Mesendoderm (in vitro differentiated cells): ENCODE results near the gene EPN1.

ENCODE experiments used
- DNase-seq: peaks from one replicate; pipeline ENCODE4 v3.0.0; 2013
- H2AK5ac ChIP-seq: 2 replicates; pipeline ENCODE4 v1.6.1; 2013; ENCODE audit warnings: low read length, inconsistent platforms
- H2BK120ac ChIP-seq: 2 replicates; pipeline ENCODE4 v1.6.1; 2013; ENCODE audit warnings: low read depth, mild to moderate bottlenecking, low read length, moderate library complexity, mixed read lengths
- H2BK15ac ChIP-seq: replicated peaks from 2 replicates; pipeline ENCODE4 v1.6.1; 2013; ENCODE audit warnings: low read depth, mild to moderate bottlenecking, moderate library complexity
- H2BK5ac ChIP-seq: 2 replicates; pipeline ENCODE4 v1.6.1; 2013; ENCODE audit warnings: low read length, inconsistent platforms
- H3K18ac ChIP-seq: 2 replicates; pipeline ENCODE4 v1.6.1; 2013; ENCODE audit warnings: mild to moderate bottlenecking, low read length, mixed read lengths
- H3K23ac ChIP-seq: one replicate; pipeline ENCODE4 v1.6.1; 2013; ENCODE audit warnings: low read length
- H3K27ac ChIP-seq: 2 replicates; pipeline ENCODE4 v1.5.1; 2013; ENCODE audit warnings: low read depth, mild to moderate bottlenecking, inconsistent platforms, low read length, moderate library complexity
- H3K27me3 ChIP-seq: 2 replicates; pipeline ENCODE4 v1.6.1; 2013; ENCODE audit warnings: low read length, control low read depth, mild to moderate bottlenecking, inconsistent platforms; ENCODE audit not compliant: insufficient read depth, poor library complexity
- H3K36me3 ChIP-seq: 2 replicates; pipeline ENCODE4 v1.6.1; 2013; ENCODE audit warnings: low read length, inconsistent platforms; ENCODE audit not compliant: control insufficient read depth, insufficient read depth
- H3K4ac ChIP-seq: one replicate; pipeline ENCODE4 v1.6.1; 2013; ENCODE audit warnings: low read depth, mild to moderate bottlenecking, low read length, moderate library complexity
- H3K4me1 ChIP-seq: 2 replicates; pipeline ENCODE4 v1.6.1; 2013; ENCODE audit warnings: low read depth, low read length, inconsistent platforms; ENCODE audit not compliant: control insufficient read depth
- H3K4me2 ChIP-seq: 2 replicates; pipeline ENCODE4 v1.6.1; 2013; ENCODE audit warnings: low read length
- H3K4me3 ChIP-seq: 2 replicates; pipeline ENCODE4 v1.5.1; 2013; ENCODE audit warnings: mild to moderate bottlenecking, low read length
- H3K56ac ChIP-seq: one replicate; pipeline ENCODE4 v1.6.1; 2013; ENCODE audit warnings: low read length
- H3K79me1 ChIP-seq: 2 replicates; pipeline ENCODE4 v1.6.1; 2013; ENCODE audit warnings: low read length, inconsistent platforms
- H3K79me2 ChIP-seq: 2 replicates; pipeline ENCODE4 v1.6.1; 2013; ENCODE audit warnings: mild to moderate bottlenecking, low read length; ENCODE audit not compliant: control insufficient read depth, insufficient read depth
- H3K9ac ChIP-seq: 2 replicates; pipeline ENCODE4 v1.6.1; 2013; ENCODE audit warnings: low read length, inconsistent platforms
- H4K5ac ChIP-seq: one replicate; pipeline ENCODE4 v1.6.1; 2013; ENCODE audit warnings: low read length
- H4K8ac ChIP-seq: one replicate; pipeline ENCODE4 v1.6.1; 2013; ENCODE audit warnings: low read depth, mild to moderate bottlenecking, control low read depth, low read length, moderate library complexity
- WGBS: extraction: QIAGEN DNeasy Blood & Tissue Kit; methylation state at CpG from one replicate; pipeline ENCODE4 v1.1.7; 2013; ENCODE audit warnings: low lambda C conversion rate, missing lambda C conversion rate; ENCODE audit not compliant: insufficient coverage; ENCODE audit errors: extremely low coverage; 5-methylcytosine and 5-hydroxymethylcytosine counted together

EPN1 gene

DNA sequence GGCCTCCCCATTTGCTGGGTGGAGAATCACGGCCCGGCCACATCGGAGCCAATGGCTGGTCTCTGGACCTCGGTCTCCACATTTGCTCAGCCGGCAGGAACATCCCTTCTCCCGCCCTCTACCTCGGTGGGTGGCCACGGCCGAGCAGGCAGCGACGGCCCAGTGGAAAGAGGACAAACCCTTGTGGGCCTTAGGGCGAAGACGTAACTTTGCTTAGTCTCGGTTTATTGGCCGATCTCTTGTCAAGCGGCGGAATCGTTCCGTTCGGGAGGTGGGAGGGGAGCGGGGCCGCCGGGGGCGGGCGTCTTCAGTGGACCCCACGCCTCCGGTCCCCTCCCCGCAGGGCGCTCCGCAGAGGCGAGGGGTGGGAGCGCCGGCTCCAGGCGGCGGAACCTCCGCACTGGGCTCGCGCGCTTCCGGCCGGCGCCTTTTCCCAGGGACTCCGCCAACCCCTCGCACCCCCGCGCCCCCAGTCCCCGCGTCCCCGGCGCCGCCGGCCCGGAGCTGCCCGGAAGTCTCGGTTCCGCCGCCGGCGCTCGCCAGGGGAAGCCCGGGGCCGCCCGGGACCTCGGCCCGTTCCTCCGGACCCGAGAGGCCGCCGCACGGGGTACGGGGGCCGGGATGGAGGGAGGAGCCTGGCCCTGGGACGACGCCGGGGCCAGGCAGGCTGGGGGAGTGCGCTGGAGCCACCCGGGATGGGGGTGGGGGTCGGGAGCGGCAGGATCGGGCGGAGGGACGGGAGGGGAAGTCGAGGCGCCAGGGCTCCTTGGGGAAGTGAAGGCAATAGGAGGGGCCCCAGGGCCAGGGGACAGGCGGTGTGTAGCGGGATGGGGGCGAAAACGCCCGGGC is 34.2 kb upstream of the EPN1 start, which contains the start of gene ZNF580:
TSS of gene ZNF580 (plus strand) at position 426 of the 849 bp plus-strand sequence. CDS start 1,507 bp downstream, outside the sequence.
- peak within 1 kb of the TSS; percentile 89 for H3K4ac ChIP-seq
- H2BK15ac ChIP-seq = no peak within 1 kb of the TSS
- H3K79me1 ChIP-seq = peaks cover 19% of the 10 kb centered on the region
- H3K27me3 ChIP-seq = no peaks in the 10 kb centered on the region
- peak within 1 kb of the TSS; percentile 95 for H3K18ac ChIP-seq
- H3K4me3 ChIP-seq = peak within 1 kb of the TSS; percentile 74
- peaks cover 7% of the 10 kb centered on the region for H3K36me3 ChIP-seq
- no peak within 1 kb of the TSS for H4K8ac ChIP-seq
- DNase-seq = peak; percentile 82
- H3K79me2 ChIP-seq = peaks cover 27% of the 10 kb centered on the region
- no CpG with 5 or more reads among the region's 89 CpGs for whole genome bisulfite sequencing
- H3K9ac ChIP-seq = peak within 1 kb of the TSS; percentile 99
- H3K4me2 ChIP-seq = peak within 1 kb of the TSS; percentile 85
- H3K27ac ChIP-seq = peak within 1 kb of the TSS; percentile 85
- no peak within 1 kb of the TSS for H2BK120ac ChIP-seq
- H3K4me1 ChIP-seq = peaks cover 4% of the 10 kb centered on the region
- peak within 1 kb of the TSS; percentile 16 for H2BK5ac ChIP-seq
- H3K23ac ChIP-seq = no peak within 1 kb of the TSS
- peak within 1 kb of the TSS; percentile 92 for H2AK5ac ChIP-seq
- H3K56ac ChIP-seq = peak within 1 kb of the TSS; percentile 95
- H4K5ac ChIP-seq = no peak within 1 kb of the TSS

DNA sequence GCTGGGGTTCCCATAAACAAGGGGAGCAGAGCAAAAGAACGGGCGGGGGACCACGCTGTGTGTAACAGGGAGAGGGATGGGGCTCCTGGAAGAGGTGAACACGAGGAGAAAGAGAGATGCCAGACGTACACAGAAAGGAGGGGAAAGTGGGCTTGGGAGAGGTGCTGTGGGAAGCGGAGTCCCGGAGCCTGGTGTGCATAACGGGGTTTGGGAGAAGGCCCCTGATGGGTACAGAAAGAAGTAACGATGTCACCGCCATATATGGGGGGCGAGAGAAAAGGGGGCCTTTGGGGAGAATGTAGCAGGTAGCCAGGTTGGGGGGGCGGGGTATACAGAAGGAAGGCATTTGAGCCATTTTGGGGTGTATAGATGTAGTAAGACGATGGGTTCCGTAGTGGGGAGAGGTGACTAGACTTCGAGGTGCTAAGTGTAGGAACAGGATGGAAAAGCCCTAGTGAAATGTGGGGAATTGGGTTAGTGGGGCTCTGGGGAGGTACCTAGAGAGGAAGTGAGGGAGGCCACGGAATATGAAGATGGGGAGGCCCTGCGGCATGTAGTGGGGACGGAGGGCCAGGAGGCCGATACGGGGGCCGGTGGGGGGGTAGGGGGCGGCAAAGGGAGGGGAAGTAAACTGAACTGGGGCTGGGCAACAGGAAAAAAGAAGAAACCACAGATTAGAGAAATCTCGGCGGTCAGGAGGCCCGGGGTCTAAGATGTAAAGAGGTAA is 33.4 kb upstream of the EPN1 start:
- peak overlapping the region; percentile 99 for H3K9ac ChIP-seq
- peak overlapping the region; percentile 92 for H2AK5ac ChIP-seq
- H3K4ac ChIP-seq = peak overlapping the region; percentile 89
- peak overlapping the region; percentile 16 for H2BK5ac ChIP-seq
- peaks cover 7% of the 10 kb centered on the region for H3K36me3 ChIP-seq
- peak overlapping the region; percentile 95 for H3K56ac ChIP-seq
- H4K5ac ChIP-seq = no peak overlapping the region
- no peak overlapping the region for H3K23ac ChIP-seq
- H2BK120ac ChIP-seq = no peak overlapping the region
- no CpG with 5 or more reads among the region's 25 CpGs for WGBS
- peaks cover 2% of the 10 kb centered on the region for H3K4me1 ChIP-seq
- peak overlapping the region; percentile 96 for H3K4me2 ChIP-seq
- peak overlapping the region; percentile 95 for H3K18ac ChIP-seq
- H3K4me3 ChIP-seq = peak overlapping the region; percentile 74
- H3K27me3 ChIP-seq = no peaks in the 10 kb centered on the region
- peak; percentile 48 for DNase-seq
- peaks cover 13% of the 10 kb centered on the region for H3K79me1 ChIP-seq
- peaks cover 22% of the 10 kb centered on the region for H3K79me2 ChIP-seq
- H3K27ac ChIP-seq = peak overlapping the region; percentile 85
- H2BK15ac ChIP-seq = no peak overlapping the region
- H4K8ac ChIP-seq = no peak overlapping the region

DNA sequence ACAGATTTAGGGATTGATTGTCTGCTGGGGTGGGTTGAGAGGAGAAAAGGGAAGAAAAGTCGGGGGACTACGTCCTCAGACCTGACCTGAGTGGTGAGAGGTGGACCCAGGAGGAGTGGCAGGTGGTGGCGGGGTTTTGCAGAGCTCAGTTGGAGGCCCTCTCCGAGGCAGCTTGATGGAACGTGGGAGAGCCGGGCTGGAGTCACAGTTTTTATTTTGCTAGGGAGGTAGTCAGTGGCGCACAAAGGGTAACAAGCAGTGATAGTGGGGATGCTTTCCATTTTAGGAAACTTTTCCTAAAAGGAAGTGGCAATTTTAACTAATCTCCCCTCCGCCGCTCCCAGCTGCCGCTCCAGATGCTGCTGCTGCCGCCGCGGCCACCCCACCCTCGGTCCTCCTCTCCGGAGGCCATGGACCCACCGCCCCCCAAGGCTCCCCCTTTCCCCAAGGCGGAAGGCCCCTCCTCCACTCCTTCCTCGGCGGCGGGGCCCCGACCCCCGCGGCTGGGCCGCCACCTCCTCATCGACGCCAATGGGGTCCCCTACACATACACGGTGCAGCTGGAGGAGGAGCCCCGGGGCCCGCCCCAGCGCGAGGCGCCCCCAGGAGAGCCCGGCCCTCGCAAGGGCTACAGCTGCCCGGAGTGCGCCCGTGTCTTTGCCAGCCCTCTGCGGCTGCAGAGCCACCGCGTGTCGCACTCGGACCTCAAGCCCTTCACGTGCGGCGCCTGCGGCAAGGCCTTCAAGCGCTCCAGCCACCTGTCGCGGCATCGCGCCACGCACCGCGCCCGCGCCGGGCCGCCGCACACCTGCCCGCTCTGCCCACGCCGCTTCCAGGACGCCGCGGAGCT is 32.6 kb upstream of the EPN1 start:
- peak overlapping the region; percentile 96 for H3K4me2 ChIP-seq
- H4K8ac ChIP-seq = peak overlapping the region; percentile 69
- no peak overlapping the region for H4K5ac ChIP-seq
- H3K36me3 ChIP-seq = peaks cover 7% of the 10 kb centered on the region
- no peak overlapping the region for H2BK5ac ChIP-seq
- H3K4ac ChIP-seq = peak overlapping the region; percentile 41
- no peaks in the 10 kb centered on the region for H3K27me3 ChIP-seq
- H3K18ac ChIP-seq = peak overlapping the region; percentile 95
- H3K27ac ChIP-seq = peak overlapping the region; percentile 36
- H3K9ac ChIP-seq = peak overlapping the region; percentile 99
- H2BK15ac ChIP-seq = no peak overlapping the region
- H3K4me1 ChIP-seq = peaks cover 2% of the 10 kb centered on the region
- peaks cover 22% of the 10 kb centered on the region for H3K79me2 ChIP-seq
- H3K79me1 ChIP-seq = peaks cover 11% of the 10 kb centered on the region
- peak; percentile 48 for DNase-seq
- peak overlapping the region; percentile 7 for H3K23ac ChIP-seq
- no peak overlapping the region for H2BK120ac ChIP-seq
- H3K4me3 ChIP-seq = peak overlapping the region; percentile 49
- no peak overlapping the region for H2AK5ac ChIP-seq
- peak overlapping the region; percentile 95 for H3K56ac ChIP-seq
- WGBS = no CpG with 5 or more reads among the region's 65 CpGs

DNA sequence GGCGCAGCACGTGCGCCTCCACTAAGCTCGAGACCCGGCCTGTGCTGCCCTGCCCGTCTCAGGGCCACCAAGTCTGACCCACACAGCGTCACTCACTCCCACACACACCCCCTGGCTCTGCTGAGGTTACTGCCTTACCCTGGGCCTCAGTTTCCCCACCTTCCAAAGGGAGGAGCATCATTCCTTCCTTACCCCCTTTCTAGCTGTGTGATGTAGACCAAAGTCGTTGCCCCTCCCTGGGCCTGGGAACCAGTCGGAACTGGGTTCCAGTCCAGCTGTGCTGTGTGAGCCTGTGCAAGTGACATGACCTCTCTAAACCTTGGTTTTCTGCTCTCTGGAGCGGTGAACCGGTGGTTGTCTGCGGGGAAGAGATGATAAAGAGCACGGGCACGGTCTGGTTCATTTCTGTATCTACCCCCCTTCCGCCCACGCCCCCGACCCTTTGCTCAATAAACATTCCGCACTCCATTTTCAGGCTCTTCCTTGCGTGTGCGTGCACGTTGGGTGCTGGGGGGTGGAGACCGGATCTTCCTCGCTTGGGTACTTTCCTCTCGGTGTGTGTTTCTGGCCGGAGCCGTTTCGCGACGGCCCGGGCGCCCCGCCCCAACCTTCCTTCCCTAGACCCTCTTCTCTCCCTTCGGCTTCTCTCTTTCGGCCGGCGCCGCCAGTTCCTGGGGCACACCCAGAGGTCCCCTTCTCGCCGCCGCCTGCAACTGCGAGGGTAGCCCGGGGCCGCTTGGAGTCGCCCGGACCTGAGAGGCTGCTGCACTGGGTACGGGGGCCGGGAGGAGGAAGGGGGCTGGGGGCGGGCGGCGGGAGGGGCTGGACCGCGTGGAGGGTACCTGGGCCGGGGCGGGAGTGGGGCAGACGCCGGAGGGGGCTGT is 31.8 kb upstream of the EPN1 start, which contains the start of gene ZNF581:
TSS of gene ZNF581 (plus strand) at position 647 of the 884 bp plus-strand sequence. CDS start 923 bp downstream, outside the sequence.
- Histone ChIP-seq H3K79me1 (peaks cover 8% of the 10 kb centered on the region), H3K4me3 (peak within 1 kb of the TSS; percentile 98), H3K79me2 (peaks cover 20% of the 10 kb centered on the region), H4K5ac (peak within 1 kb of the TSS; percentile 5), H2BK120ac (peak within 1 kb of the TSS; percentile 39), H3K56ac (peak within 1 kb of the TSS; percentile 97), H3K4ac (peak within 1 kb of the TSS; percentile 95), H3K36me3 (peaks cover 7% of the 10 kb centered on the region), H4K8ac (peak within 1 kb of the TSS; percentile 84), H2AK5ac (peak within 1 kb of the TSS; percentile 30), H3K9ac (peak within 1 kb of the TSS; percentile 99), H3K18ac (peak within 1 kb of the TSS; percentile 91), H3K27me3 (no peaks in the 10 kb centered on the region), H2BK5ac (peak within 1 kb of the TSS; percentile 59), H3K23ac (peak within 1 kb of the TSS; percentile 89), H3K4me1 (peaks cover 2% of the 10 kb centered on the region), H3K4me2 (peak within 1 kb of the TSS; percentile 96), H2BK15ac (no peak within 1 kb of the TSS), H3K27ac (peak within 1 kb of the TSS; percentile 36)
- DNase-seq = peak; percentile 87
- no CpG with 5 or more reads among the region's 56 CpGs for WGBS
